H9 (cell line): ENCODE data around the gene ARID3A. TPM values are rescaled to one million over a fixed set of nuclear protein-coding genes. Genes with fewer than 3 reads are reported as not detected.

Experiments
- DNase-seq: peaks from one replicate; pipeline ENCODE4 v3.0.0-alpha.2; 2017
- H2AFZ ChIP-seq: one replicate; pipeline ENCODE4 v1.6.1; 2013; ENCODE audit warnings: mild to moderate bottlenecking, low read length, control low read depth, moderate library complexity
- H2AK5ac ChIP-seq: 2 replicates; pipeline ENCODE4 v1.6.1; 2013; ENCODE audit warnings: low read length, control low read depth, mixed read lengths; ENCODE audit not compliant: insufficient read length
- H2BK120ac ChIP-seq: one replicate; pipeline ENCODE4 v1.6.1; 2013; ENCODE audit warnings: low read depth, mild to moderate bottlenecking, low read length, control low read depth, inconsistent platforms; ENCODE audit not compliant: poor library complexity, severe bottlenecking
- H2BK12ac ChIP-seq: 2 replicates; pipeline ENCODE4 v1.6.1; 2013; ENCODE audit warnings: low read length, control low read depth, mixed read lengths, low read depth; ENCODE audit not compliant: insufficient read length
- H2BK15ac ChIP-seq: 2 replicates; pipeline ENCODE4 v1.6.1; 2013; ENCODE audit warnings: low read depth, low read length, control low read depth
- H2BK20ac ChIP-seq: one replicate; pipeline ENCODE4 v1.6.1; 2013; ENCODE audit warnings: low read depth, mild to moderate bottlenecking, low read length, control low read depth, inconsistent platforms; ENCODE audit not compliant: poor library complexity, severe bottlenecking
- H2BK5ac ChIP-seq: 2 replicates; pipeline ENCODE4 v1.6.1; 2013; ENCODE audit warnings: low read length, control low read depth, mixed read lengths; ENCODE audit not compliant: insufficient read length
- H3K14ac ChIP-seq: 2 replicates; pipeline ENCODE4 v1.6.1; 2013; ENCODE audit warnings: low read length, control low read depth; ENCODE audit not compliant: insufficient read depth
- H3K18ac ChIP-seq: 2 replicates; pipeline ENCODE4 v1.6.1; 2013; ENCODE audit warnings: low read depth, mild to moderate bottlenecking, mixed read lengths, low read length, control low read depth; ENCODE audit not compliant: insufficient read length
- H3K23ac ChIP-seq: 2 replicates; pipeline ENCODE4 v1.6.1; 2013; ENCODE audit warnings: low read length, control low read depth, mixed read lengths, low read depth; ENCODE audit not compliant: insufficient read length
- H3K23me2 ChIP-seq: 2 replicates; pipeline ENCODE4 v1.6.1; 2013; ENCODE audit warnings: low read depth, mild to moderate bottlenecking, mixed read lengths, low read length, control low read depth; ENCODE audit not compliant: insufficient read length, poor library complexity, severe bottlenecking
- H3K27ac ChIP-seq: 2 replicates; pipeline ENCODE4 v1.5.1; 2013; ENCODE audit warnings: low read length, control low read depth, mixed read lengths, low read depth; ENCODE audit not compliant: insufficient read length
- H3K27me3 ChIP-seq: 2 replicates; pipeline ENCODE4 v1.6.1; 2013; ENCODE audit warnings: low read length, control low read depth, inconsistent platforms; ENCODE audit not compliant: insufficient read depth
- H3K4ac ChIP-seq: 2 replicates; pipeline ENCODE4 v1.6.1; 2013; ENCODE audit warnings: low read depth, mild to moderate bottlenecking, control low read depth, inconsistent platforms, low read length, moderate library complexity
- H3K4me1 ChIP-seq: 2 replicates; pipeline ENCODE4 v1.6.1; 2013; ENCODE audit warnings: low read length, control low read depth, inconsistent platforms; ENCODE audit not compliant: insufficient read depth
- H3K4me2 ChIP-seq: 2 replicates; pipeline ENCODE4 v1.6.1; 2013; ENCODE audit warnings: low read length, control low read depth, mixed read lengths; ENCODE audit not compliant: insufficient read length, insufficient read depth
- H3K56ac ChIP-seq: 2 replicates; pipeline ENCODE4 v1.6.1; 2013; ENCODE audit warnings: low read depth, mild to moderate bottlenecking, mixed read lengths, low read length, control low read depth; ENCODE audit not compliant: insufficient read length
- H3K79me1 ChIP-seq: 2 replicates; pipeline ENCODE4 v1.6.1; 2013; ENCODE audit warnings: low read depth, mild to moderate bottlenecking, moderate library complexity, low read length, control low read depth, inconsistent platforms; ENCODE audit not compliant: insufficient read depth, poor library complexity, severe bottlenecking
- H3K79me2 ChIP-seq: 2 replicates; pipeline ENCODE4 v1.6.1; 2013; ENCODE audit warnings: low read length, control low read depth, inconsistent platforms; ENCODE audit not compliant: insufficient read depth
- H3K9ac ChIP-seq: 2 replicates; pipeline ENCODE4 v1.6.1; 2013; ENCODE audit warnings: low read length, control low read depth, mixed read lengths; ENCODE audit not compliant: insufficient read length; ENCODE audit errors: extremely low read depth
- H3K9me3 ChIP-seq: one replicate; pipeline ENCODE4 v1.6.1; 2013; ENCODE audit warnings: low read depth, low read length, inconsistent platforms; ENCODE audit not compliant: control insufficient read depth
- H3T11ph ChIP-seq: one replicate; pipeline ENCODE4 v1.6.1; 2013; ENCODE audit warnings: mild to moderate bottlenecking, low read length, control low read depth, inconsistent platforms
- H4K20me1 ChIP-seq: one replicate; pipeline ENCODE4 v1.6.1; 2013; ENCODE audit not compliant: control insufficient read depth, insufficient read length, insufficient read depth
- H4K5ac ChIP-seq: 2 replicates; pipeline ENCODE4 v1.6.1; 2013; ENCODE audit warnings: low read depth, mild to moderate bottlenecking, mixed read lengths, low read length, control low read depth; ENCODE audit not compliant: insufficient read length
- H4K8ac ChIP-seq: replicated peaks from 2 replicates; pipeline ENCODE4 v1.6.1; 2013; ENCODE audit warnings: low read length, control low read depth, mixed read lengths, low read depth; ENCODE audit not compliant: insufficient read length
- H4K91ac ChIP-seq: 2 replicates; pipeline ENCODE4 v1.6.1; 2013; ENCODE audit warnings: low read depth, mild to moderate bottlenecking, moderate library complexity, mixed read lengths, low read length, control low read depth; ENCODE audit not compliant: insufficient read length
- H3K27ac Mint-ChIP-seq, 3 experiments: 2 replicates in 2 of 3; 3 replicates in 1 of 3; pipeline ENCODE4 v1.8.0; 2020 to 2021; ENCODE audit warnings: mixed read lengths in 3 of 3, mild to moderate bottlenecking in 1 of 3, moderate library complexity in 1 of 3
- H3K27me3 Mint-ChIP-seq: 2 replicates; pipeline ENCODE4 v1.8.0; 2021; ENCODE audit warnings: low read depth, mild to moderate bottlenecking, moderate library complexity, mixed read lengths
- H3K36me3 Mint-ChIP-seq, 3 experiments: 2 replicates in 2 of 3; 3 replicates in 1 of 3; pipeline ENCODE4 v1.8.0; 2020 to 2021; ENCODE audit warnings: low read depth in 3 of 3, mixed read lengths in 3 of 3; ENCODE audit not compliant: insufficient read depth in 1 of 3
- H3K4me1 Mint-ChIP-seq, 2 experiments: 2 replicates each; pipeline ENCODE4 v1.8.0; 2020; ENCODE audit warnings: mixed read lengths in 2 of 2
- H3K4me3 Mint-ChIP-seq, 2 experiments: 2 replicates in 1 of 2; 3 replicates in 1 of 2; pipeline ENCODE4 v1.8.0; 2020 to 2021; ENCODE audit warnings: mild to moderate bottlenecking in 2 of 2, mixed read lengths in 2 of 2, moderate library complexity in 1 of 2
- H3K9me3 Mint-ChIP-seq, 2 experiments: 2 replicates in 1 of 2; 3 replicates in 1 of 2; pipeline ENCODE4 v1.8.0; 2020; ENCODE audit warnings: mild to moderate bottlenecking in 2 of 2, mixed read lengths in 2 of 2, moderate library complexity in 1 of 2
- CTCF ChIP-seq: fragments of 200-600 bp; sonication (generic); conservative IDR thresholded peaks from 3 replicates; pipeline ENCODE4 v1.8.0; 2021; ENCODE audit warnings: antibody characterized with exemption, mild to moderate bottlenecking
- WGBS: extraction: QIAGEN DNeasy Blood & Tissue Kit; methylation state at CpG from one replicate; pipeline ENCODE4 v1.1.7; 2013; ENCODE audit warnings: missing lambda C conversion rate, low lambda C conversion rate, mixed read lengths; ENCODE audit not compliant: insufficient read length; ENCODE audit errors: extremely low coverage; 5-methylcytosine and 5-hydroxymethylcytosine counted together
- total RNA-seq: library from RNA; stranded (reverse); gene quantifications from 2 replicates; pipeline ENCODE4 v1.2.1, GENCODE V29; 2021

ARID3A gene
- total RNA-seq, 1 experiment from 2014 or later = 98.3 TPM

GRCh38 chr19:991174-991931, 65.5 kb downstream of the ARID3A start:
- no peak overlapping the region for H3K14ac ChIP-seq
- no peak overlapping the region for H2BK12ac ChIP-seq
- no peaks in the 10 kb centered on the region for H3K79me1 ChIP-seq
- H2AK5ac ChIP-seq = no peak overlapping the region
- H3K56ac ChIP-seq = no peak overlapping the region
- H3K23me2 ChIP-seq = no peaks in the 10 kb centered on the region
- peaks cover 2 to 12% of the 10 kb centered on the region in 2 experiments for H3K4me1 Mint-ChIP-seq
- peaks cover 4% of the 10 kb centered on the region for H4K20me1 ChIP-seq
- no peak overlapping the region for H3K27ac Mint-ChIP-seq
- DNase-seq = peak; percentile 87
- H3K27me3 ChIP-seq = no peaks in the 10 kb centered on the region
- H3K27ac ChIP-seq = no peak overlapping the region
- no peak overlapping the region for H3K18ac ChIP-seq
- H3K9me3 Mint-ChIP-seq = no peaks in the 10 kb centered on the region
- peaks cover 2% of the 10 kb centered on the region for H3K27me3 Mint-ChIP-seq
- no peak overlapping the region; a peak in 1 of 5 replicates for H3K4me3 Mint-ChIP-seq
- H3K9me3 ChIP-seq = no peaks in the 10 kb centered on the region
- TF ChIP-seq CTCF = no peak
- no peak overlapping the region for H3K9ac ChIP-seq
- no peaks in the 10 kb centered on the region for H3K4me1 ChIP-seq
- H3K79me2 ChIP-seq = no peaks in the 10 kb centered on the region
- no peak overlapping the region for H2BK15ac ChIP-seq
- no peak overlapping the region for H2BK20ac ChIP-seq
- H4K8ac ChIP-seq = no peak overlapping the region
- WGBS = no CpG with 5 or more reads among the region's 47 CpGs
- H3K36me3 Mint-ChIP-seq = peaks cover 10 to 39% (median 34%) of the 10 kb centered on the region in 3 experiments; a peak in 6 of 7 replicates
- no peak overlapping the region for H2BK120ac ChIP-seq
- no peak overlapping the region for H3T11ph ChIP-seq
- H4K5ac ChIP-seq = no peak overlapping the region
- H4K91ac ChIP-seq = no peak overlapping the region
- no peak overlapping the region for H3K23ac ChIP-seq
- H3K4ac ChIP-seq = no peak overlapping the region
- H2AFZ ChIP-seq = no peak overlapping the region
- H3K4me2 ChIP-seq = no peak overlapping the region
- no peak overlapping the region for H2BK5ac ChIP-seq
